Neural cell (in vitro differentiated cells): ENCODE results near the gene SPIB. TPM values are rescaled to one million over a fixed set of nuclear protein-coding genes. Genes with fewer than 3 reads are reported as not detected.

ENCODE experiments used
- H2AFZ ChIP-seq: fragments of 200-600, 300-800 bp; sonication (generic), shearing (Covaris generic); 2 replicates; pipeline ENCODE4 v1.6.0; 2014; ENCODE audit warnings: low read depth, mild to moderate bottlenecking, antibody characterized with exemption, low read length, moderate library complexity
- H3F3A ChIP-seq: fragments of 200-600 bp; shearing (Covaris generic); 2 replicates; pipeline ENCODE4 v1.6.1; 2016; ENCODE audit warnings: mild to moderate bottlenecking, moderate library complexity, mixed read lengths, antibody characterized with exemption, low read length; ENCODE audit not compliant: insufficient read depth, poor library complexity, severe bottlenecking
- H3K27ac ChIP-seq: fragments of 200-600, 300-800 bp; sonication (generic), shearing (Covaris generic); 2 replicates; pipeline ENCODE4 v1.5.1; 2014; ENCODE audit warnings: mild to moderate bottlenecking, low read length, moderate library complexity
- H3K27me3 ChIP-seq: fragments of 300-800, 200-600 bp; sonication (generic), shearing (Covaris generic); 2 replicates; pipeline ENCODE4 v1.6.0; 2014; ENCODE audit warnings: mild to moderate bottlenecking, low read depth, low read length, moderate library complexity; ENCODE audit not compliant: insufficient read depth
- H3K36me3 ChIP-seq: fragments of 300-800, 200-600 bp; sonication (generic), shearing (Covaris generic); 2 replicates; pipeline ENCODE4 v1.5.1; 2014; ENCODE audit warnings: mild to moderate bottlenecking, antibody characterized with exemption, low read length, moderate library complexity; ENCODE audit not compliant: insufficient read depth
- H3K4me2 ChIP-seq: fragments of 300-800, 200-600 bp; sonication (generic), shearing (Covaris generic); 2 replicates; pipeline ENCODE4 v1.6.0; 2014; ENCODE audit warnings: mild to moderate bottlenecking, low read length
- H3K4me3 ChIP-seq: fragments of 300-800, 200-600 bp; sonication (generic), shearing (Covaris generic); 2 replicates; pipeline ENCODE4 v1.5.1; 2014; ENCODE audit warnings: mild to moderate bottlenecking, low read length, moderate library complexity
- H3K79me2 ChIP-seq: fragments of 200-600 bp; shearing (Covaris generic); replicated peaks from 2 replicates; pipeline ENCODE4 v1.6.0; 2014; ENCODE audit warnings: mild to moderate bottlenecking, low read length, moderate library complexity; ENCODE audit not compliant: insufficient read depth
- H3K9ac ChIP-seq: fragments of 300-800, 200-600 bp; sonication (generic), shearing (Covaris generic); 2 replicates; pipeline ENCODE4 v1.6.1; 2016; ENCODE audit warnings: mild to moderate bottlenecking, low read length, mixed read lengths
- H3K9me2 ChIP-seq: fragments of 200-600 bp; shearing (Covaris generic); 2 replicates; pipeline ENCODE4 v1.6.1; 2016; ENCODE audit warnings: mild to moderate bottlenecking, low read length, mixed read lengths; ENCODE audit not compliant: insufficient read depth
- H3K9me3 ChIP-seq: fragments of 200-600, 300-800 bp; sonication (generic), shearing (Covaris generic); 2 replicates; pipeline ENCODE4 v1.6.1; 2016; ENCODE audit warnings: mild to moderate bottlenecking, mixed run types, low read length, moderate library complexity, mixed read lengths
- H4K20me1 ChIP-seq: fragments of 200-600 bp; shearing (Covaris generic); 2 replicates; pipeline ENCODE4 v1.6.1; 2016; ENCODE audit warnings: mild to moderate bottlenecking, mixed run types; ENCODE audit not compliant: insufficient read depth
- CTCF ChIP-seq: fragments of 450-650 bp; IDR thresholded peaks from 2 replicates; pipeline ENCODE4 v1.5.1; 2014; ENCODE audit warnings: antibody characterized with exemption, mild to moderate bottlenecking, moderate library complexity; ENCODE audit not compliant: poor library complexity, severe bottlenecking
- EP300 ChIP-seq: fragments of 450-650 bp; conservative IDR thresholded peaks from 2 replicates; pipeline ENCODE4 v1.6.1; 2014; ENCODE audit warnings: antibody characterized with exemption, mild to moderate bottlenecking, moderate library complexity; ENCODE audit not compliant: poor library complexity, severe bottlenecking
- EZH2 ChIP-seq: fragments of 200-600, 300-800 bp; shearing (Covaris generic), sonication (generic); IDR thresholded peaks from 2 replicates; pipeline ENCODE4 v1.6.1; 2014; ENCODE audit warnings: antibody characterized with exemption, low read length, borderline replicate concordance, mild to moderate bottlenecking; ENCODE audit not compliant: insufficient read depth, poor library complexity, severe bottlenecking
- MXI1 ChIP-seq: fragments of 450-650 bp; conservative IDR thresholded peaks from 2 replicates; pipeline ENCODE4 v1.6.1; 2014; ENCODE audit warnings: antibody characterized with exemption, mild to moderate bottlenecking; ENCODE audit not compliant: poor library complexity, severe bottlenecking
- POLR2AphosphoS5 ChIP-seq: IDR thresholded peaks from 2 replicates; pipeline ENCODE4 v1.6.1; 2012
- RAD21 ChIP-seq: fragments of 450-650 bp; conservative IDR thresholded peaks from 2 replicates; pipeline ENCODE4 v1.6.1; 2014; ENCODE audit warnings: antibody characterized with exemption, mild to moderate bottlenecking, moderate library complexity
- REST ChIP-seq: IDR thresholded peaks from 2 replicates; pipeline ENCODE4 v1.6.1; 2012; ENCODE audit warnings: borderline replicate concordance
- SMC3 ChIP-seq: fragments of 450-650 bp; conservative IDR thresholded peaks from 2 replicates; pipeline ENCODE4 v1.6.1; 2014; ENCODE audit warnings: antibody characterized with exemption, mild to moderate bottlenecking, moderate library complexity; ENCODE audit not compliant: poor library complexity
- TAF1 ChIP-seq: IDR thresholded peaks from 2 replicates; pipeline ENCODE4 v1.6.1; 2012; ENCODE audit warnings: low read depth
- polyA plus RNA-seq: library from polyadenylated mRNA; depleted of rRNA; stranded (reverse); fragments of >200 nt; gene quantifications from 2 replicates; pipeline ENCODE4 v1.2.3, GENCODE V29; 2014

SPIB gene
- polyA plus RNA-seq, 1 donor from 2014 or later = not detected

GRCh38 chr19:50376166-50377050 is 42.3 kb upstream of the SPIB start, which contains the start of gene NR1H2:
TSS of gene NR1H2 (plus strand) at chr19:50376457. CDS start at chr19:50377606, 1,149 bp downstream.
- H3K9ac ChIP-seq = peak within 1 kb of the TSS; percentile 66

More at GRCh38 chr19:50376166-50377050, 42.3 kb upstream of the SPIB start, which contains the start of gene NR1H2:
- peak within 1 kb of the TSS; percentile 92 for H2AFZ ChIP-seq
- peak within 1 kb of the TSS; percentile 74 for H3K4me2 ChIP-seq
- no peaks in the 10 kb centered on the region for H3F3A ChIP-seq
- peak within 1 kb of the TSS; percentile 84 for H3K4me3 ChIP-seq
- peak within 1 kb of the TSS; percentile 84 for H3K27ac ChIP-seq
- no peaks in the 10 kb centered on the region for H3K36me3 ChIP-seq
- no peaks in the 10 kb centered on the region for H3K27me3 ChIP-seq
- no peaks in the 10 kb centered on the region for H3K9me3 ChIP-seq
- no peaks in the 10 kb centered on the region for H3K9me2 ChIP-seq
- TF ChIP-seq RAD21 = peak; percentile 39
- peak; percentile 89 for TF ChIP-seq MXI1
- peak; percentile 70 for TF ChIP-seq EP300
- peak; percentile 35 for TF ChIP-seq CTCF
- no peak for TF ChIP-seq EZH2
- TF ChIP-seq TAF1 = no peak
- TF ChIP-seq REST = peak; percentile 52
- peak; percentile 44 for TF ChIP-seq SMC3
- TF ChIP-seq POLR2AphosphoS5 = peak; percentile 58
- no peaks in the 10 kb centered on the region for H3K79me2 ChIP-seq
- no peaks in the 10 kb centered on the region for H4K20me1 ChIP-seq
